Measurements from ENCODE around the gene AP1AR. TPM values are rescaled to one million over a fixed set of nuclear protein-coding genes. Genes with fewer than 3 reads are reported as not detected.

AP1AR gene
- total and polyA plus RNA-seq, 2 of the 4 experiments (the other 2 are of a cell fraction): 4.0 to 4.7 TPM

- Histone ChIP-seq H3K4ac (ENCODE audit: low read depth, low read length) (no peak overlapping the region), H3K36me3 (ENCODE audit: control insufficient read depth, insufficient read depth, low read length) (no peaks in the 10 kb centered on the region), H3K9ac (ENCODE audit: low read depth, low read length) (no peak overlapping the region), H3K18ac (ENCODE audit: low read depth, low read length) (no peak overlapping the region), H2BK5ac (ENCODE audit: low read depth, low read length, poor library complexity, severe bottlenecking) (no peak overlapping the region), H3K23ac (ENCODE audit: low read depth, low read length) (no peak overlapping the region), H4K20me1 (ENCODE audit: insufficient read depth, low read length) (no peaks in the 10 kb centered on the region), H2BK15ac (ENCODE audit: low read depth, low read length) (no peak overlapping the region), H2BK20ac (ENCODE audit: low read depth, low read length) (no peak overlapping the region), H4K91ac (ENCODE audit: insufficient read depth, low read depth, low read length) (no peak overlapping the region), H3K14ac (replicated peaks; ENCODE audit: low read depth, low read length) (no peak overlapping the region), H3K9me1 (ENCODE audit: insufficient read depth, low read length) (no peaks in the 10 kb centered on the region), H2AK9ac (replicated peaks; ENCODE audit: low read depth, low read length, poor library complexity) (no peak overlapping the region), H4K8ac (ENCODE audit: low read depth in 2 of 2, low read length in 2 of 2) (no peak overlapping the region), H3K79me1 (ENCODE audit: low read depth in 1 of 2, low read length in 2 of 2) (no peaks in the 10 kb centered on the region), H3K4me1 (ENCODE audit: control insufficient read depth, insufficient read depth, low read length) (no peaks in the 10 kb centered on the region), H2AK5ac (ENCODE audit: low read depth, low read length) (no peak overlapping the region), H3K27ac (ENCODE audit: insufficient read depth, low read length) (no peak overlapping the region), H2AFZ (replicated peaks; ENCODE audit: low read length, poor library complexity) (no peak overlapping the region), H3K56ac (ENCODE audit: extremely low read depth, insufficient read depth, low read length) (no peak overlapping the region), H4K5ac (ENCODE audit: low read depth, low read length) (no peak overlapping the region), H3K27me3 (ENCODE audit: control insufficient read depth, insufficient read depth, low read length) (no peaks in the 10 kb centered on the region), H3K9me3 (ENCODE audit: control insufficient read depth, insufficient read depth, low read length) (no peaks in the 10 kb centered on the region), H3K4me3 (ENCODE audit: insufficient read depth, low read depth, low read length) (no peak overlapping the region), H2BK120ac (ENCODE audit: low read depth, low read length) (no peak overlapping the region), H3K4me2 (ENCODE audit: low read depth, low read length) (no peak overlapping the region)
- DNase-seq (peak; percentile 30), ATAC-seq (ENCODE audit: low read depth) (no peak; the same call in 1 of the 2 replicates)
- POLR2A ChIA-PET (ENCODE audit: unreplicated experiment): no interaction called here
- intact Hi-C loops (cut with micrococcal nuclease): no loop called here
- dilution Hi-C loops (cut with HindIII; ENCODE audit: low sequenced_read_pairs, unreplicated experiment): no loop called here
- no TSS peak for BruUV-seq (replicated peaks)
- WGBS, 2 experiments (ENCODE audit: extremely low coverage in 2 of 2, insufficient read length in 1 of 2): no CpG with 5 or more reads among the region's 2 CpGs
- CTCF ChIA-PET: no interaction called here
- TF ChIP-seq USF2 (IDR thresholded peaks at IDR 0.05; ENCODE audit: low read depth, low read length) (no peak), MXI1 (IDR thresholded peaks at IDR 0.05; ENCODE audit: borderline replicate concordance, low read depth, low read length) (no peak), CEBPB (IDR thresholded peaks at IDR 0.05; ENCODE audit: low read depth, low read length) (peak; percentile 52), RCOR1 (IDR thresholded peaks at IDR 0.05; ENCODE audit: insufficient replicate concordance, low read length) (no peak)
- in situ Hi-C loops (cut with MboI; ENCODE audit: low sequenced_read_pairs): no loop called here
Measured at GRCh38 chr4:112183252-112183651, 48.3 kb upstream of the AP1AR start.

Measured in IMR-90 (cell line).